H1 (cell line): ENCODE results near the gene PC. TPM values are rescaled to one million over a fixed set of nuclear protein-coding genes. Genes with fewer than 3 reads are reported as not detected.
A peak's percentile ranks its signal among the peaks of the same experiment; 100 is the strongest.

ENCODE experiments used
- CTCF ChIA-PET: fragments of 300-600 bp; sonication (Branson Sonifier 250); formaldehyde crosslinking; loops from one replicate; lab custom pipeline; 2021; ENCODE audit not compliant: partially characterized antibody; lab: Charles Lee
- POLR2A ChIA-PET: fragments of 300-600 bp; sonication (Branson Sonifier 250); formaldehyde crosslinking; loops from one replicate; lab custom pipeline; 2021; ENCODE audit warnings: inconsistent platforms; ENCODE audit not compliant: partially characterized antibody; lab: Charles Lee
- DNase-seq, 2 experiments: peaks; one replicate each; pipeline versions ENCODE4 v3.0.0 to v3.0.0-alpha.2; 2010 to 2022; ENCODE audit warnings: low spot score in 2 of 2, low read depth in 1 of 2, mixed read lengths in 1 of 2
- FAIRE-seq: peaks from 2 replicates; lab custom pipeline; 2011; peaks lifted over from hg19 to GRCh38; lab: Jason Lieb, UNC
- H2AFZ ChIP-seq: 2 replicates; pipeline ENCODE4 v1.8.1; 2012; ENCODE audit warnings: low read length, inconsistent platforms
- H2AK5ac ChIP-seq: 2 replicates; pipeline ENCODE4 v1.6.1; 2013; ENCODE audit warnings: low read depth, low read length
- H2BK120ac ChIP-seq: replicated peaks from 2 replicates; pipeline ENCODE3; 2013; ENCODE audit warnings: low read depth, low read length, inconsistent platforms
- H2BK12ac ChIP-seq: 2 replicates; pipeline ENCODE4 v1.6.1; 2013; ENCODE audit warnings: low read depth, low read length
- H2BK15ac ChIP-seq: 2 replicates; pipeline ENCODE4 v1.6.1; 2013; ENCODE audit warnings: low read length
- H2BK20ac ChIP-seq: 2 replicates; pipeline ENCODE4 v1.6.1; 2013; ENCODE audit warnings: low read length
- H2BK5ac ChIP-seq: 2 replicates; pipeline ENCODE4 v1.6.1; 2013; ENCODE audit warnings: low read depth, low read length
- H3K14ac ChIP-seq: 2 replicates; pipeline ENCODE4 v1.6.1; 2013; ENCODE audit warnings: inconsistent platforms; ENCODE audit not compliant: insufficient read length
- H3K18ac ChIP-seq: 2 replicates; pipeline ENCODE4 v1.6.1; 2013; ENCODE audit warnings: low read length; ENCODE audit errors: extremely low read depth
- H3K23ac ChIP-seq: 2 replicates; pipeline ENCODE4 v1.6.1; 2013; ENCODE audit warnings: inconsistent platforms; ENCODE audit not compliant: insufficient read length
- H3K23me2 ChIP-seq: 2 replicates; pipeline ENCODE4 v1.6.1; 2013; ENCODE audit warnings: low read depth, low read length
- H3K27ac ChIP-seq: 2 replicates; pipeline ENCODE4 v1.6.1; 2011; ENCODE audit warnings: low read depth, low read length, inconsistent platforms
- H3K27me3 ChIP-seq, 4 experiments: replicated peaks in 1 of 4; 1 replicate in 1 of 4; 2 replicates in 3 of 4; pipeline versions ENCODE4 v1.6.1 to v1.8.1; 2011 to 2013; ENCODE audit warnings: low read length in 3 of 4, mild to moderate bottlenecking in 3 of 4, inconsistent platforms in 2 of 4, mixed read lengths in 2 of 4, moderate library complexity in 1 of 4; ENCODE audit not compliant: control insufficient read depth in 3 of 4, insufficient read depth in 3 of 4; ENCODE audit errors: extremely low read depth in 1 of 4
- H3K36me3 ChIP-seq, 4 experiments: 2 replicates each; pipeline versions ENCODE4 v1.6.1 to v1.8.1; 2011 to 2013; ENCODE audit warnings: mild to moderate bottlenecking in 4 of 4, low read length in 3 of 4, moderate library complexity in 2 of 4, control low read depth in 1 of 4, inconsistent platforms in 1 of 4; ENCODE audit not compliant: insufficient read depth in 4 of 4, control insufficient read depth in 2 of 4
- H3K4ac ChIP-seq: replicated peaks from 2 replicates; pipeline ENCODE3; 2013; ENCODE audit warnings: low read length, low read depth, mixed read lengths, inconsistent platforms; ENCODE audit not compliant: insufficient read length
- H3K4me1 ChIP-seq, 4 experiments: replicated peaks in 1 of 4; 1 replicate in 1 of 4; 2 replicates in 3 of 4; pipeline versions ENCODE4 v1.6.1 to v1.8.1; 2011 to 2013; ENCODE audit warnings: low read length in 3 of 4, inconsistent platforms in 2 of 4, mixed read lengths in 1 of 4; ENCODE audit not compliant: insufficient read depth in 4 of 4, control insufficient read depth in 3 of 4
- H3K4me2 ChIP-seq, 2 experiments: 2 replicates each; pipeline versions ENCODE4 v1.6.1 to v1.8.1; 2011 to 2013; ENCODE audit warnings: low read depth in 2 of 2, low read length in 2 of 2, control low read depth in 1 of 2, inconsistent platforms in 1 of 2, mild to moderate bottlenecking in 1 of 2; ENCODE audit not compliant: insufficient read depth in 1 of 2
- H3K4me3 ChIP-seq, 4 experiments: fragments of 200-600, 300-600 bp in 1 of 4; sonication (generic), shearing (Covaris generic), sonication (Bioruptor Twin) in 1 of 4; 2 replicates each; pipeline versions ENCODE4 v1.5.1 to v1.8.1; 2011 to 2016; ENCODE audit warnings: low read length in 4 of 4, low read depth in 3 of 4, control low read depth in 2 of 4, inconsistent platforms in 2 of 4, mild to moderate bottlenecking in 2 of 4, mixed read lengths in 1 of 4, moderate library complexity in 1 of 4; ENCODE audit not compliant: insufficient read depth in 2 of 4; ENCODE audit errors: extremely low read depth in 1 of 4
- H3K56ac ChIP-seq: replicated peaks from 2 replicates; pipeline ENCODE3; 2013; ENCODE audit warnings: low read depth, mild to moderate bottlenecking, mixed read lengths, low read length, inconsistent platforms; ENCODE audit not compliant: insufficient read length
- H3K79me1 ChIP-seq: 2 replicates; pipeline ENCODE4 v1.6.1; 2013; ENCODE audit warnings: low read depth, low read length, control low read depth
- H3K79me2 ChIP-seq, 2 experiments: 2 replicates each; pipeline versions ENCODE4 v1.6.1 to v1.8.1; 2012 to 2013; ENCODE audit warnings: low read length in 2 of 2, mild to moderate bottlenecking in 2 of 2, inconsistent platforms in 1 of 2; ENCODE audit not compliant: insufficient read depth in 2 of 2, control insufficient read depth in 1 of 2
- H3K9ac ChIP-seq, 4 experiments: replicated peaks in 1 of 4; 1 replicate in 1 of 4; 2 replicates in 3 of 4; pipeline versions ENCODE4 v1.6.1 to v1.8.1; 2011 to 2013; ENCODE audit warnings: low read depth in 3 of 4, low read length in 3 of 4, control low read depth in 2 of 4, mild to moderate bottlenecking in 2 of 4, moderate library complexity in 2 of 4, inconsistent platforms in 1 of 4; ENCODE audit errors: extremely low read depth in 1 of 4
- H3K9me3 ChIP-seq, 2 experiments: 2 replicates each; pipeline versions ENCODE4 v1.6.1 to v1.8.1; 2012 to 2013; ENCODE audit warnings: mild to moderate bottlenecking in 2 of 2, moderate library complexity in 2 of 2, control low read depth in 1 of 2, inconsistent platforms in 1 of 2, low read depth in 1 of 2, low read length in 1 of 2, mixed read lengths in 1 of 2; ENCODE audit not compliant: insufficient read depth in 2 of 2
- H4K20me1 ChIP-seq, 2 experiments: replicated peaks in 1 of 2; 2 replicates each; pipeline versions ENCODE3 to v1.8.1; 2011 to 2013; ENCODE audit warnings: inconsistent platforms in 2 of 2, low read length in 2 of 2, mild to moderate bottlenecking in 1 of 2; ENCODE audit not compliant: insufficient read depth in 2 of 2, control insufficient read depth in 1 of 2
- H4K5ac ChIP-seq: 2 replicates; pipeline ENCODE4 v1.6.1; 2013; ENCODE audit warnings: low read length, low read depth, mixed read lengths, inconsistent platforms; ENCODE audit not compliant: insufficient read length
- H4K8ac ChIP-seq: 2 replicates; pipeline ENCODE4 v1.8.0; 2013; ENCODE audit warnings: mild to moderate bottlenecking, moderate library complexity, low read length, inconsistent platforms; ENCODE audit not compliant: insufficient read depth; ENCODE audit errors: extremely low read depth
- H4K91ac ChIP-seq: replicated peaks from 2 replicates; pipeline ENCODE3; 2013; ENCODE audit warnings: low read length, mixed read lengths, inconsistent platforms; ENCODE audit not compliant: insufficient read length
- ATF2 ChIP-seq: IDR thresholded peaks from 2 replicates; pipeline ENCODE4 v1.6.1; 2012; ENCODE audit warnings: low read length, inconsistent platforms
- CREB1 ChIP-seq: IDR thresholded peaks from 2 replicates; pipeline ENCODE4 v1.6.1; 2012; ENCODE audit warnings: inconsistent platforms
- GTF2F1 ChIP-seq: IDR thresholded peaks from 2 replicates; pipeline ENCODE4 v1.6.1; 2012; ENCODE audit warnings: low read depth, low read length, improper control_type of control experiment, borderline replicate concordance
- RXRA ChIP-seq: IDR thresholded peaks from 2 replicates; pipeline ENCODE4 v1.6.1; 2011; ENCODE audit warnings: low read depth, mild to moderate bottlenecking, low read length, moderate library complexity; ENCODE audit not compliant: insufficient read depth
- SIN3A ChIP-seq, 2 experiments: IDR thresholded peaks in 1 of 2; conservative IDR thresholded peaks in 1 of 2; 2 replicates each; pipeline ENCODE4 v1.6.1; 2011 to 2012; ENCODE audit warnings: low read length in 2 of 2, improper control_type of control experiment in 1 of 2, low read depth in 1 of 2, mild to moderate bottlenecking in 1 of 2
- TEAD4 ChIP-seq: IDR thresholded peaks from 2 replicates; pipeline ENCODE4 v1.6.1; 2012; ENCODE audit warnings: low read depth, low read length, inconsistent platforms, mixed read lengths
- WGBS, 2 experiments: shearing (Covaris generic) in 1 of 2; methylation state at CpG; one replicate each; pipeline versions ENCODE4 v1.1.6 to v1.1.7; 2013 to 2015; ENCODE audit warnings: low lambda C conversion rate in 2 of 2, mixed read lengths in 2 of 2, inconsistent platforms in 1 of 2, low coverage in 1 of 2, missing lambda C conversion rate in 1 of 2; ENCODE audit not compliant: insufficient replicate concordance in 2 of 2, insufficient coverage in 1 of 2, insufficient read length in 1 of 2; ENCODE audit errors: extremely low coverage in 1 of 2, missing lambda C conversion rate in 1 of 2; 5-methylcytosine and 5-hydroxymethylcytosine counted together
- long read RNA-seq, 2 experiments: library from RNA in 1 of 2; library from capped mRNA in 1 of 2; stranded (forward); transcript quantifications; one replicate each; pipeline ENCODE4 v2.0.0, GENCODE V29; 2021; ENCODE audit warnings: inconsistent platforms in 1 of 2
- polyA minus RNA-seq, 3 experiments: library from RNA; depleted of rRNA, polyadenylated mRNA; stranded (reverse); fragments of >200 nt; gene quantifications; 1 replicate in 2 of 3; 2 replicates in 1 of 3; pipeline ENCODE4 v1.2.3, GENCODE V29; 2011
- polyA plus RNA-seq, 7 experiments: library from polyadenylated mRNA; depleted of rRNA in 3 of 7; stranded (reverse) in 5 of 7; unstranded in 2 of 7; fragments of >200 nt in 5 of 7; fragments of 200-250 nt in 2 of 7; gene quantifications; 1 replicate in 5 of 7; 2 replicates in 1 of 7; 4 replicates in 1 of 7; pipeline versions ENCODE4 v1.2.1 to v1.2.3, GENCODE V29; 2011 to 2013; ENCODE audit warnings: missing spikeins in 2 of 7, mixed read lengths in 2 of 7
- total RNA-seq: library from RNA; stranded (reverse); fragmentation: NEBNext Ultra II Directional; extraction: Animal tissue kit (Norgen Biotek cat#: 25700); gene quantifications from 2 replicates; pipeline ENCODE4 v1.2.1, GENCODE V29; 2021

PC gene
- total RNA-seq (27.2 and 27.5 TPM in 2 replicates), polyA plus RNA-seq (2011; rRNA removed) (11.5 and 22.5 TPM in 2 replicates), polyA minus RNA-seq (2011; rRNA and poly(A)+ RNA removed) (8.1 and 13.0 TPM in 2 replicates)
- polyA plus RNA-seq (2011; cell fraction: cytosol; rRNA removed): 13.7 TPM
- 62.5 TPM for polyA plus RNA-seq (2011; cell fraction: nucleus; rRNA removed)
- polyA plus RNA-seq (2012, experiment 1 of 2): 13.1 to 20.2 TPM (median 19.2 TPM) in 4 replicates
- polyA plus RNA-seq (2012, experiment 2 of 2): 21.5 TPM
- polyA plus RNA-seq (2013, experiment 1 of 2): 6.5 TPM
- 5.8 TPM for polyA plus RNA-seq (2013, experiment 2 of 2)
- 9.8 TPM for polyA minus RNA-seq (2011; cell fraction: cytosol; rRNA and poly(A)+ RNA removed)
- 22.3 TPM for polyA minus RNA-seq (2011; cell fraction: nucleus; rRNA and poly(A)+ RNA removed)
- long read RNA-seq, experiment 1, partial matches to known transcripts: 8 of 13 reads
- long read RNA-seq, experiment 1, other reads (novel, unspliced or antisense): 3 of 13 reads
- long read RNA-seq, experiment 2, full-length matches to known transcripts: 3 of 4 reads
- long read RNA-seq, experiment 2, partial matches to known transcripts: 0 of 4 reads
- long read RNA-seq, experiment 2, other reads (novel, unspliced or antisense): 1 of 4 reads

GRCh38 chr11:66958232-66958955 lies at the start of gene PC:
PC (minus strand) TSS chr11:66958383; CDS start chr11:66872159, 86,224 bp downstream.
- Histone ChIP-seq H3K14ac (no peak within 1 kb of the TSS), H2BK120ac (no peak within 1 kb of the TSS), H4K91ac (peak within 1 kb of the TSS; percentile 38), H2AK5ac (peak within 1 kb of the TSS; percentile 18; the same call in 1 of the 2 replicates), H3K27me3 (peaks cover 0 to 6% (median 4%) of the 10 kb centered on the region in 4 experiments; a peak in 4 of 7 replicates), H2AFZ (peak within 1 kb of the TSS; percentile 99), H2BK5ac (peak within 1 kb of the TSS; percentile 75), H3K23me2 (peaks cover 5% of the 10 kb centered on the region), H3K4me2 (peak within 1 kb of the TSS; percentile 81 to 88), H2BK12ac (peak within 1 kb of the TSS; percentile 96), H3K18ac (peak within 1 kb of the TSS; percentile 83), H3K56ac (no peak within 1 kb of the TSS), H3K4ac (peak within 1 kb of the TSS; percentile 57), H3K9me3 (no peaks in the 10 kb centered on the region), H2BK15ac (no peak within 1 kb of the TSS), H2BK20ac (0 out of 2 replicates have a peak within 1 kb of the TSS, but pooled peaks have one; percentile 0), H3K23ac (no peak within 1 kb of the TSS), H3K9ac (peak within 1 kb of the TSS in 3 of 4 experiments; percentile 45 to 72 (median 61); a peak in 5 of 7 replicates), H3K27ac (peak within 1 kb of the TSS; percentile 56; the same call in 1 of the 2 replicates), H4K20me1 (no peaks in the 10 kb centered on the region), H3K4me3 (peak within 1 kb of the TSS; percentile 52 to 72 (median 61)), H3K36me3 (no peaks in the 10 kb centered on the region), H3K79me2 (peaks cover 0 to 4% of the 10 kb centered on the region in 2 experiments; a peak in 1 of 4 replicates), H4K5ac (peak within 1 kb of the TSS; percentile 67), H3K4me1 (peaks cover 3 to 16% (median 7%) of the 10 kb centered on the region in 4 experiments), H3K79me1 (no peaks in the 10 kb centered on the region), H4K8ac (peak within 1 kb of the TSS; percentile 93; the same call in 1 of the 2 replicates)
- DNase-seq: peak; percentile 97 to 100
- WGBS, 2 experiments: 2% methylated on average over 44 of the region's 74 CpGs; no CpG with 5 or more reads in 1 of the 2 experiments
- ChIA-PET POLR2A (interaction anchor here (0.6 to 3.8 kb wide), 11 partner anchors 11 to 342 kb away, joined by 3 to 11 read pairs (median 3); partner anchors contain the start of genes RBM14 and RCE1), CTCF (interaction anchor here (0.7 to 3.6 kb wide), 8 partner anchors 8 to 222 kb away, joined by 3 to 25 read pairs (median 4); partner anchors contain the start of genes C11orf86 and SYT12)
- FAIRE-seq: no peak
- no peak for TF ChIP-seq ATF2
- TF ChIP-seq RXRA: no peak
- TF ChIP-seq TEAD4: no peak
- TF ChIP-seq SIN3A (conservative IDR thresholded peaks at IDR 0.05 in 1 of 2, IDR thresholded peaks at IDR 0.05 in 1 of 2; ENCODE audit: low read depth in 1 of 2, low read length in 2 of 2): peak; percentile 96 to 99
- peak; percentile 73 for TF ChIP-seq CREB1
- TF ChIP-seq GTF2F1: no peak
